HEK293T (cell line): Measurements from ENCODE around the gene FOXRED2.

Experiments used
- CTCF ChIA-PET: fragments of 350-600 bp; formaldehyde crosslinking; extraction: SDS; loops from one replicate; lab custom pipeline; 2021; ENCODE audit warnings: antibody characterized with exemption, inconsistent platforms; lab: Yijun Ruan, JAX
- POLR2A ChIA-PET: fragments of 350-600 bp; formaldehyde crosslinking; extraction: SDS; loops from one replicate; lab custom pipeline; 2020; ENCODE audit warnings: antibody characterized with exemption, inconsistent platforms; lab: Yijun Ruan, JAX
- DNase-seq: peaks from one replicate; pipeline ENCODE4 v3.0.0; 2012; ENCODE audit warnings: mixed read lengths; ENCODE audit errors: extremely low spot score
- ARNT ChIP-seq: fragments of 450-650 bp; IDR thresholded peaks from 2 replicates; pipeline ENCODE4 v1.6.1; 2017; ENCODE audit warnings: mild to moderate bottlenecking
- BHLHE40 ChIP-seq: fragments of 450-650 bp; IDR thresholded peaks from 2 replicates; pipeline ENCODE4 v1.6.1; 2016; ENCODE audit warnings: mild to moderate bottlenecking, moderate library complexity, borderline replicate concordance
- CTBP1 ChIP-seq: fragments of 450-650 bp; IDR thresholded peaks from 2 replicates; pipeline ENCODE4 v1.6.1; 2016; ENCODE audit warnings: borderline replicate concordance
- ELF4 ChIP-seq: fragments of 450-650 bp; IDR thresholded peaks from 2 replicates; pipeline ENCODE4 v1.6.1; 2017; ENCODE audit warnings: antibody characterized with exemption
- FOXA1 ChIP-seq: fragments of 450-650 bp; IDR thresholded peaks from 2 replicates; pipeline ENCODE4 v1.6.1; 2016; ENCODE audit warnings: mild to moderate bottlenecking
- FOXK2 ChIP-seq: fragments of 450-650 bp; IDR thresholded peaks from 2 replicates; pipeline ENCODE4 v1.6.1; 2016; ENCODE audit warnings: mild to moderate bottlenecking
- FOXM1 ChIP-seq: fragments of 450-650 bp; IDR thresholded peaks from 2 replicates; pipeline ENCODE4 v1.6.1; 2017; ENCODE audit warnings: mild to moderate bottlenecking, borderline replicate concordance
- HDGF ChIP-seq: fragments of 450-650 bp; IDR thresholded peaks from 2 replicates; pipeline ENCODE4 v1.6.1; 2017; ENCODE audit warnings: antibody characterized with exemption, borderline replicate concordance
- L3MBTL2 ChIP-seq: fragments of 450-650 bp; conservative IDR thresholded peaks from 2 replicates; pipeline ENCODE4 v1.6.1; 2016; ENCODE audit warnings: mild to moderate bottlenecking
- LEF1 ChIP-seq: fragments of 450-650 bp; IDR thresholded peaks from 2 replicates; pipeline ENCODE4 v1.6.1; 2017; ENCODE audit warnings: mild to moderate bottlenecking, borderline replicate concordance
- NFRKB ChIP-seq: fragments of 450-650 bp; IDR thresholded peaks from 2 replicates; pipeline ENCODE4 v1.6.1; 2016; ENCODE audit warnings: mild to moderate bottlenecking, moderate library complexity
- SP1 ChIP-seq: fragments of 450-650 bp; IDR thresholded peaks from 2 replicates; pipeline ENCODE4 v1.6.1; 2017
- SUZ12 ChIP-seq: fragments of 450-650 bp; IDR thresholded peaks from 2 replicates; pipeline ENCODE4 v1.6.1; 2016; ENCODE audit warnings: mild to moderate bottlenecking
- TARDBP ChIP-seq: fragments of 450-650 bp; IDR thresholded peaks from 2 replicates; pipeline ENCODE4 v1.6.1; 2016
- ZNF384 ChIP-seq: fragments of 450-650 bp; IDR thresholded peaks from 2 replicates; pipeline ENCODE4 v1.6.1; 2016
- TF ChIP-seq, protein P1 (sequence below): fragments of 450-650 bp; IDR thresholded peaks from 2 replicates; pipeline ENCODE4 v1.6.1; 2016

Gene FOXRED2

DNA sequence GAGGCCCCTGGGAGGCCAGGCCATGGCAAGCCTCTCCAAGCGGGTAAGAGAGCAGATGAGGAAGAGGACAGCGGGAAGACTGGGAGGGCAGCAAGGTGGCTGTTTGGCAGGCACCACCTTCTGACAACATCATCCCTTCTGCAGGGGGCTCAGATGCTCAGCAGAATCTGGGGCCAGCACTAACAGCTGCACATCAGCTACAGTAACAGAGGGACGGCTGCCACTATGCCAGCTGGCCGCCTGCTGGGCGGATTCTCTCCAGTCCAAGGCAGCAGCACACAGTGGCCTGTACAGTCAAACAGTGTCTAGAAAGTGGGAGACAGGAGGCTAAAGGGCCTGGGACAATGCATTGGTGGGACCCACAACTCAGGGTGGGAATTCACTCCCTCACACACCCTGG lies 14.7 kb downstream of the FOXRED2 start:
- TF ChIP-seq SP1 (no peak), NFRKB (no peak), BHLHE40 (no peak), SUZ12 (no peak), HDGF (no peak)
- no peak for DNase-seq
- ChIA-PET POLR2A (no interaction called here), CTCF (no interaction called here)

- no peak for TF ChIP-seq SUZ12
- TF ChIP-seq HDGF, result no peak
- TF ChIP-seq, protein P1, sequence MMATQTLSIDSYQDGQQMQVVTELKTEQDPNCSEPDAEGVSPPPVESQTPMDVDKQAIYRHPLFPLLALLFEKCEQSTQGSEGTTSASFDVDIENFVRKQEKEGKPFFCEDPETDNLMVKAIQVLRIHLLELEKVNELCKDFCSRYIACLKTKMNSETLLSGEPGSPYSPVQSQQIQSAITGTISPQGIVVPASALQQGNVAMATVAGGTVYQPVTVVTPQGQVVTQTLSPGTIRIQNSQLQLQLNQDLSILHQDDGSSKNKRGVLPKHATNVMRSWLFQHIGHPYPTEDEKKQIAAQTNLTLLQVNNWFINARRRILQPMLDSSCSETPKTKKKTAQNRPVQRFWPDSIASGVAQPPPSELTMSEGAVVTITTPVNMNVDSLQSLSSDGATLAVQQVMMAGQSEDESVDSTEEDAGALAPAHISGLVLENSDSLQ, result no peak
- TF ChIP-seq ELF4, result no peak
- TF ChIP-seq L3MBTL2, result no peak
- TF ChIP-seq FOXM1, result no peak
- TF ChIP-seq FOXA1, result no peak
- TF ChIP-seq SP1, result no peak
- TF ChIP-seq ARNT, result no peak
- POLR2A ChIA-PET, result interaction anchor here (1.4 to 2.0 kb wide), 2 partner anchors 9 to 16 kb away, joined by 4 to 12 read pairs; partner anchors contain the start of genes FOXRED2 and TXN2
- CTCF ChIA-PET, result no interaction called here
- no peak for DNase-seq
These were observed 15.7 kb downstream of the FOXRED2 start for GRCh38 chr22:36491155-36491554.

DNA sequence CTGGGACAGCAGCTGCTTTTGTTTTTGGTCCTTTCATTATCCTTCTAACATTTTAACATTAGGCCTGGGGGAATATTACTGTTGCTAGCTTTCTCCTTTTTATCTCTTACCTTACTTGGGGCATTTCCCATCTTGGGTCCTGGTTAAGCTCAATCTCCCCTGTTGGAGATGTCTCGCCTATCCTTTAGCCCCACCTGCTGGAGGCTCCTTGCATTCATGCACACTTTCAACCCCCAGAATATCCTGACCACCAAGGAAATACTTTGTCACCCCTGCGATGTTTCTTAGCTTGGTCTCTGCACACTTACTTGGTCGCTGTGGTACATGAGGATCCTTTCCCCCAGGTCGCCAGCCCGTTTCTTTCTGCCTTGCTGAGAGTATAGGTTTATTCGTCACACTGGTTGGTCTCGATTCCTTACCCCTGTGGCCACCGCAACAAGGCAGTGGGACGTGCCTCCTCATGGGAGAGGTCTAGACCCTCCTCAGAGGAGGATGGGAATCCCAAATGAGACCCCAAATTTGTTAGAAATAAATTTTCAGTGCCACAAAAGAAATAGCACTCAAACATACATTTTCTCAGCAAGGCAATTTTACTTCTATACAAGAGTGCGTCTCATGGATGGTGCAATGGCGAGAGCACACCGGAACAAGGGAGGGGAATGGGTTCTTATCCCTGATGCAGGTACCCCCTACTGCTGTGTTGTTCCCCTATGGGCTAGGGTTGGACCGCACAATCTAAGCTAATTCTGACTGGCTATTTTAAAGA lies 20.0 kb downstream of the FOXRED2 start:
- DNase-seq, result peak; percentile 49
- ChIA-PET CTCF (interaction anchor here (0.6 to 1.4 kb wide), 6 partner anchors 8 to 187 kb away, joined by 3 to 5 read pairs (median 3); no protein-coding TSS in a partner anchor), POLR2A (no interaction called here)
- no peak for TF ChIP-seq CTBP1
- TF ChIP-seq LEF1, result no peak
- no peak for TF ChIP-seq ZNF384
- TF ChIP-seq FOXM1, result no peak
- TF ChIP-seq NFRKB, result no peak

- CTCF ChIA-PET, result interaction anchor here (0.7 kb wide), 1 partner anchor 291 kb away, joined by 4 read pairs; no protein-coding TSS in a partner anchor
- POLR2A ChIA-PET, result interaction anchor here (0.6 to 2.7 kb wide), 34 partner anchors 9 to 293 kb away, joined by 3 to 16 read pairs (median 4); partner anchors contain the start of genes APOL2, EIF3D, FOXRED2 and MYH9
- peak; percentile 98 for DNase-seq
- no peak for TF ChIP-seq FOXA1
- TF ChIP-seq L3MBTL2, result peak; percentile 71; the same call in 1 of the 2 replicates
- TF ChIP-seq ZNF384, result peak; percentile 98
- peak; percentile 66; the same call in 1 of the 2 replicates for TF ChIP-seq ELF4
- no peak for TF ChIP-seq TARDBP
- no peak for TF ChIP-seq LEF1
- TF ChIP-seq, protein P1, result peak; percentile 94
These were observed 25.3 kb downstream of the FOXRED2 start, which contains the start of gene TXN2 for GRCh38 chr22:36481393-36482168. TXN2 (minus strand) TSS chr22:36481640; CDS start chr22:36480837, 803 bp downstream.

- ChIA-PET POLR2A (interaction anchor here (1.0 to 2.7 kb wide), 12 partner anchors 10 to 194 kb away, joined by 3 to 16 read pairs (median 8); partner anchors contain the start of gene EIF3D), CTCF (no interaction called here)
These were observed 25.9 kb downstream of the FOXRED2 start for GRCh38 chr22:36480941-36481392.

GRCh38 chr22:36478966-36479365 lies 27.9 kb downstream of the FOXRED2 start:
- POLR2A ChIA-PET, result no interaction called here
- no peak for DNase-seq
- CTCF ChIA-PET, result no interaction called here
- no peak for TF ChIP-seq ARNT

More at GRCh38 chr22:36480941-36481392, 25.9 kb downstream of the FOXRED2 start:
- TF ChIP-seq FOXK2, result no peak
- no peak for TF ChIP-seq FOXA1
- TF ChIP-seq SP1, result no peak
- no peak for TF ChIP-seq TARDBP
- TF ChIP-seq CTBP1, result peak; percentile 68; the same call in 1 of the 2 replicates
- no peak for DNase-seq

DNA sequence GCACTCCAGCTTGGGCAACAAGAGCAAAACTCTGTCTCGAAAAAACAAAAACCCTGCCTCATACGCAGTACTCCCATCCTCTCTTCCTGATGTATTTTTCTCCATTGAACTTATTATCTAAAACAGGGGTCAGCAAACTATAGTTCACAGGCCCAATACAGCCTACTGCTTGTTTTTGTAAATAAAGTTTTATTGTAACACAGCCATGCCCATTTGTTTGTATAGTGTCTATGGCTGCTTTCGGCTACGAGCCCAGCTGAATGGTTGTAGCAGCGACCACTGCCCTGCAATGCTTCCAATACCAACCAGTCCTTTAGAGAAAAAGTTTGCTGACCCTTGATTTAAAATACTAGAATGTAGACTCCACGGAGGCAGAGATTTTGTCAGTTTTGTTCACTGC lies 31.5 kb downstream of the FOXRED2 start:
- no peak for TF ChIP-seq CTBP1
- TF ChIP-seq, protein P1, result no peak
- TF ChIP-seq FOXM1, result no peak
- TF ChIP-seq ARNT, result no peak
- CTCF ChIA-PET, result no interaction called here
- POLR2A ChIA-PET, result no interaction called here
- DNase-seq, result no peak
